ENCODE measurements around the gene TTC34. TPM values are rescaled to one million over a fixed set of nuclear protein-coding genes. Genes with fewer than 3 reads are reported as not detected.

The TTC34 gene
- polyA plus RNA-seq, 12 donors, result 0.08 to 0.94 (median 0.27) TPM; not detected in 2

DNA sequence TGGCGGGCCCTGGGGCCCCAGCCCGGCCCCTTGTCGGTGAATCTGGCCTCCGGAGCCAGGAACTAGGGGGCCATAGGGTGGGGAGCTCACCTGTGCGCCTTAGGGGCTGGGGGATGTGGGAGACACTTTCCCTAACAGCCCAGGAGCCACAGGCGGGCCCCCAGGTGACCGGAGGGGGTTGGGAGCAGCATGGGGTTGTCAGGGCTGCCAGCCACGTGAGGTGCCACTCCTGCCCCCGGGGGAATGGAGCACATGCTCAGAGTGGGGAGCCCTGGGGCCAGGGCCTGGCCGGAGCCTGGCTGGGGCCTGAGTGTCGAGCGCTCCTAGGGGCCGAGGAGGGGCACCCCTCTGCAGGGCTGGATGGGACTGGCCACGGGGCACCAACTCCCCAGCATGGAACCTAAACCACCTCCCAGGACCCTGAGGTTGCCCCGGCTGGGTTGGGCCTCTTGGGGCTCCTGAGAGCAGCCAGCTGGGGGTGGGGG, 195.1 kb downstream of the TTC34 start:
- no peak for DNase-seq

GRCh38 chr1:2605509-2606395, 195.7 kb downstream of the TTC34 start:
- no peak for DNase-seq

DNA sequence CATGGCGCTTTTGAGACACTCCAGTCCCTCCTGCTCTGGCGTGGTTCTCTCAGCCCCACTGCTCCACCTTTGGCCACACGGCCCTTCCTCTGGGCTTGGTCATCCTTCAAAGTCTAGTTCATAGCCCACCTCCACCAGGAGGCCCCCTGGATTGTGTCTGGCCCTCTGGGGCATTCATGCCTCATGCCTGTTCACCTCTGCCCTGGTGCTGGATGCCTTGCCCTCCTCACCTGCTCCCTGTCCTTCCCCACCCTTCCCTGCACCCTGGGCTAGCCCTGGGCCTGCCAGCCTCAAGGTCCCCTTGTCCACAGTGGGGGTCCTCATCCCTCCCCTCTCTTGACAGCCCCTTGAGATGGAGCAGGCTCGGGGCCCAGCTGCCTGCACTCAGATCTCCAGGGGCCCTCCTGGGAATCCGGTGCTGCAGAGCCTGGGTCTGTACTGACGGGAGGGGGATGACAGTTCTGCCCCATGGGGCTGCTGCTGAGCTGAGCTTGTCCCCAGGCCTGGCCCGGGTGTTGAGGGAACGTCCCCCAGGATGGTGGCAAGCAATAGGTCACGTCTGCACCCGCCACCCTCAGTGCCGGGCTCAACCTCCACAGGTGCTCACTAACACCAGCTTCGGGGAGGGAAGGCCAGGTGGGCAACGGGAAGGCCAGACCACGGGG, 196.5 kb downstream of the TTC34 start:
- no peak for DNase-seq

DNA sequence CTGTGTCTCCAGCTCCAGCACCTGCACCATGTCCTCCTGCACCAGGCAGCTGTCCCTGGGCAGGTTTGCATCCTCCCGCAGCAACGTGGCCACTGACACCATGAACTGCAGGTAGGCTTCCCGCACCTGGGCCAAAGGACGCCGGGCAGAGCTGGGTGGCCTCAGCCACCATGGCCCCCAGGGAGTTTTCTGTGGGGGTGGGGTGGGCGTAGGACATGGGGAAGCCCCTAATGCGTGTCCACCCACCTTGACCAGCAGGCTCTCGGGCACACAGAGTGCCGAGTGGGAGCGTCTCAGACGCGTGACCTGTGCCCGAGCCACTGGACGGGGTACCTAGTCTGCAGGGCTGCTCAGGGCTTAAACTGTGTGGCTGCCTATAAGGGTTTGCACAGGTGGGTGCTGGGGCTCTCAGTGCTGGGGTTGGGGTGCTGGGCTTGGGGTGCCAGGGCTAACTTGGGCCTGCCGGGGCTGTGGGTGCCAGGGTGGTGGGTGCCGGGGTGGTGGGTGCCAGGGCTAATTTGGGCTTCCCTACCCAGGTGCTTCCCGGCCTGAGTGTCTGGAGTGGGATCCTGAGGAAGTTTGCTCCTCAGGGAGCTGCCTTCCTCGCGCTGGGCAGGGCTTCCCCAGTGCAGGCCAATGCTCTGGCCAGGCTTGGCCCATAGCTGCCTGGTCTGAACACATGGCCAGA, 197.2 kb downstream of the TTC34 start:
- no peak for DNase-seq

DNA sequence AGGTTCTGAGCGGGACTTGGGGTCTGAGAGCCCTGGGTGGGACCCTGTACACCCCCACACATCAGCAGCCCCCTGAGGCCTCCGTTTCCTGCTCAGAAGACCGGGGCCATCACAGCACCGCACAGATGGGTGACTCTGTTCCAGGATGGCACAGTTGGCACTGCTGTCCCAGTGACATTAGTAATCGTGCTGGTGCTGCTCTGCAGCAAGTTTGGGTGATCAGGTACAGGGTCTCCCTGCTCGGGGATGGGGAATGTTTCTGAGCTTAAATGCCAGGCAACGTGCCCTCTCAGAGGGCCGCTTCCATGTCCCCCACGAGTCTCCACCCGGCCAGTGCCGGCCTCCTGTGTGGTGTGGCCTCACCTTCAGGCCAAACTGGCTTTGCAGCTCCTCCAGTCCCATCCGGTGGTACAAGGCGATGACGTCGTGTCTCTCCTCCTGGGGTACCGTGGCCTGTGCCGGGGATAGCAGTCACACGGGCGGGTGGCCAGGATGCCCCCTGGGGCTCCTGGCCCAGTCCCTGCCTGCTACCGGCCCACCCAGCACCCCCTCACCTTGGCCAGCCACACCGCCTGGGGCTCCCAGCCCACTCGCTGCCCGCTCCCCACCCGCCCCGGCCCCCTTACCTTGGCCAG, 197.9 kb downstream of the TTC34 start:
- DNase-seq, result no peak

DNA sequence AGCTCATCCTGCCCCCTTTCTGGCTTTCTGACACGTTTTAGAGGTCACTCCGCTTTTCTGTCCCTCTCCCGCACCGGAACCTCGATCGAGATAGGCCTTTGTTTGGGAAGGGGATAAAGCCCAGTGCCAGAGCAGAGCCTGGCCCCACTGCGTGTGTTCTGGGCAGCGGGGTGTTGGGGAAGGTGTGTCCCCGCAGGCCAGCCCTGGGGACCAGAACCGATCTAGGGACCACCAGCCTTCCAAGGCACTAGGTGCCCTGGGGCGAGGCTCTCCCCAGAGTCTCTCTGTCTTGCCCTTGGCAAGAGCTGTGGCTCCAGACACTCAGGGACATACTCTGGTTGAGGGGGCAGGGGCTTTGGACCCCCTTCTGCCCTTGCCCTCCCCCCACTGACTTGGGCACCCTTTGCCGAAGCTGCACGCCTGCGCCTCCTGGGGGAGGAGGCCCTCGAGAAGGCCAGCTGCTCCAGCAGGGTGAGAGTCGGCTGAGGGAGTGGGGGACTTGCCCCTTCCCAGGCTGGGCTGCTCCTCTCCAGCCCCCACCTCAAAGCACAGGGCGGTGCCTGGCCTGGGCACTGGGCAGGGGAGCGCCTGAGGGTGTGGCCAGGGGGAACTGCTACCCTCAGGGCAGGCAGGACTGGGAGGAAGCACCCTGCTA, 198.5 kb downstream of the TTC34 start:
- DNase-seq, result no peak

- no peak for DNase-seq
These were observed 199.1 kb downstream of the TTC34 start for GRCh38 chr1:2602311-2602835.

- no peak for DNase-seq
These were observed 199.7 kb downstream of the TTC34 start for GRCh38 chr1:2601721-2602303.

DNA sequence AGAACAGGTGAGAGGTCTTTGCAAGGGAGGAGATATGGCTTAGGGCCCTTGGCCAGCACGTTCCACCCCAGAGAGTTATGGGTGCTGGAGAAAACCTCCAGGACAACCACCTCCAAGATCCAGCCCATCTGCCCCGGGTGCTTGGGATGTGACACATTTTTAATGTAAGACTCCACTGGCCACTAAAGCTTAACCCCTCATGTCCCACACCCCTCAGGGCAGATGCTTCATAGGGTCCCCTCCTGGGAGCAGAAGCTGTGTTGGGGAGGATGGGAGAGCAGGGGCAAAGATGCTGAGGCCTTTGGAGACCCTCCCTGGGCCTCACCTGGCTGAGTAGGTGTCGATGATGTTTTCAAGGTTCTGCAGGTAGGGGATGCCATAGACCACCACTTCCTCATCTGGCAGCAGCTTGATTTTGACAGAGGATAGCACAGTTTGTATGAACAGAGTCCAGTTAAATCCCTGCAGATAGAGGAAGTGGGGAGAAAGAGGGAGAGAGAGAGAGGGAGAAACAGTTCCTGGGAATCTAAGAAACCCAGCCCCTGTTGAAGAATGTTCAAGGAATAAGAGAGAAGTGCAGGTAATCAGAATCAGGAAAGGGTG, 203.1 kb downstream of the TTC34 start:
- no peak for DNase-seq

DNA sequence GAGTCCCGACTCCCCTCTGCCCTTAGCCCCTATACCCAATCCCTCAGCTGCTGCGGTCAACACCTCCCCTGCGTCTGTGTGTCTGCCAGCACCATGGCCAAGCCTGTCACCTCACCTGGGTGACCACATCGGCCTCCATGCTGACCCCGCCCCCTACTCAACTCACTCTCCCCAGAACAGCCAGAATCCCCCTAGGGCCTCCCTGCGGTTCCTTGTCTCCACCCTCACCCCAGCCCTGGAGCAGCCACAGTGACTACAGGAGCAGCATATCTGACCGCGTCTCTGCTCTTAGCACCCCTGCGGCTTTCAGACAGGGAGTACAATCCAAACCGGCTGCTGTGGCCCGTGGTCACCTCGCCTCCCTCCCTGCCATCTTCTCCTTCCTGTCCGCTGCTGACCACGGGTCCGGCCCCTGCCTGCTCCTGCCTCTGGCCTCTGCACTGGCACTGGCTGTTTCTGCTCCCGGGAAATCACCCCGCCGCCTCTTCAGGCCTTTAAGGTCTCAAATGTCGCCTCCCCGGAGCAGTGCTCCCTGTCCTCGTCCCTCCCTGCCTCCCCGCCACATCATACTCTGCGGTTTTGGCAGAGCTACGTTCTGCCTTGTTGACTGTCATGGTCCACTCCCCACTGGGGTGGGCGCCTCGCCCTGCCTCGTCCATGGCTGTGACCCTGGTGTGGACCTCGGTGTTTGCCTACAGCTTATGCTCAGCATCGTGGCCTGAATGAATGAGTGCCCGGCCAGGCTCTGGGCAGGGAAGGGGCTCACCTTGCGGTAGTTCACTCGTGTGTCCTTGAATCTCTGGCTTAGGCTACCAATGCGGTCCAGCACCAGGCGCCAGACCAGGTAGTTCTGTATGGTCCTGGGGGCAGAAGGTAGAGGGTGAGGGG, 203.8 kb downstream of the TTC34 start:
- no peak for DNase-seq

DNA sequence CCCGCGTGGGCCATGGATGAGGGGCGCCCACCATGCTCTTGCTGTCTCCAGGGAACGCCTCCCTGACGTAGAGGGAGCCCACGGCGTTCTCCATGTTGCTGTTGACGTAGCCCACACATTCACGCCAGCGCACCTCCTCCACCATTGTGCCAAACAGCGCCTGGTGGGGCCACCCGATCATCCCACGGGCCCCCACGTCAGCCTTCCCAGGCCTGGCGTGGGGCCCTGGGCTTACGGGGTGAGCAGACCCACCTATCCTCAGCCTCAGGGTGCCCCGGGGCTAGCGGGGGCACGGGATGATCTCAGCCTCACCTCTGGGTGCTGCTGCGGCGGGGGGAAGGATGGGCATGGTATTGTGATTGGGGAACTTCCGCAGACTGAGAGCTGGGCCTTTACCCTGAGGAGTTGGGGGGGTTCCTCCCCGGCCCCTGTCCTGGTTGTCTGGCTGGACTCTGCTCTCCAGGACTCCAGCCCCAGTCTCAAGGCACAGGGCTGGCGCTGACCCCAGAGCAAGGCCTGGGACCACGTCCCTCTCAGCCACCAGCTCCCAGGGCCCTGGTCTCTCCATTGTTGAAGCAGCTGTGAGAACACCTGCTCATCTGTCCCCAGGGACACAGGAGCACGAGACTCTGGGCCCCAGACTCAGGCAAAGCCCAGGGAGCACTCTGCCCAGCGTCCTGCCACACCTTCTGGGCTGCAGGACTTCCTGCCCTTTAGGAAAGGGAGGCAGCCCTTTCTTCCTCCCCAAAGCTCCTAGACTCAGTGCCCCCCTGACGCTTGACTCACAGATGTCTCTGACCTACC, 204.8 kb downstream of the TTC34 start:
- DNase-seq, result no peak

- DNase-seq, result no peak
These were observed 205.5 kb downstream of the TTC34 start for GRCh38 chr1:2595812-2596529.

DNA sequence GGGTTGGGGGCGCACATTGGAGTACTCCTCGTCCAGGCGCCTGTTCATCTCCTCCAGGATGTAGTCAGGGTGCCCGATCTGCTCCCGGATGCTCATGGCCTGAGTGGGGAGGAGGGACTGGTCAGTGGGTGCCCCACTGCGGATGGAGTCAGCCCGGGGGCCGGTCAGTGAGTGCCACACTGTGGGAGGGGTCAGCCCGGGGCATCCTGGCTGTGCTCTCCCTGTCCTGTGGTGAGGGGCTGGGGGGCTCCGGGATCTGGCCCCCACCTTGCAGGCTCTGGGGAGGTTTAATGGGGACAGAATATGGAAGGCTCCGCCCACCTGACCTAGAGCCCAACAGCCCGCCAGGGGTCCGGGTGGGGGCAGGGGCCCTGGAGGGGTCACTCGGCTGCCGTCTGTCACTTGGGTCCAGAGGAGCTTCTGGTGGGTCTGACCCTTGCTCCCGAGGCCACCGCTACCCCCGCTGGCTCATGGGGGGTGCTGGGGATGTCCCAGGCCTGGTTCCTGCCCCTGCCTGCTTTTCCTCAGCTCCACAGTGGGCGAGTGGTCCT, 206.2 kb downstream of the TTC34 start:
- DNase-seq, result no peak

DNA sequence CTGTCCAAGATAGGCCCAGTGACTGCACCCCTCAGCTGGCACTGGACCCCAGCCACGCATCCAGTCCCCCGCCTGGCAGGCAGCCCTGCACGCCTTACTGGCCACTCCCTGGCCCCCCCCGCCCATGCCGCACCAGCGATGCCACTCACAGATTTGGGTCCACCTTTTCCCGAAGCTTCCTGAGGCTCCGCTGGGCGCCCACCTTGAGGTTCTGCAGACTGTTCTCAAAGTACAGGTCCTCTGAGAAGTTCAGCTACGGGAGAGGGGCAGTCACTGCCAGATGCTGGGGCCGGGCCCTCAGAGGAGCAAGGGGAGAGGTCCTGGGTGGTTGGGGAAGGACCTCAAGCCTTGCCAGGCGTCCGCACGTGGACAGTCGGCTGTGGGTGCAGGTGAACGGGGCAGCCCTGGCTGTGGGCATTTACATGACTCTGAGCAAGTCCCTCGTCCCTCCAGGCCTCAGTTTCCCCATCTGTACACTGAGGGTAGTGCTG, 206.8 kb downstream of the TTC34 start:
- DNase-seq, result no peak

DNA sequence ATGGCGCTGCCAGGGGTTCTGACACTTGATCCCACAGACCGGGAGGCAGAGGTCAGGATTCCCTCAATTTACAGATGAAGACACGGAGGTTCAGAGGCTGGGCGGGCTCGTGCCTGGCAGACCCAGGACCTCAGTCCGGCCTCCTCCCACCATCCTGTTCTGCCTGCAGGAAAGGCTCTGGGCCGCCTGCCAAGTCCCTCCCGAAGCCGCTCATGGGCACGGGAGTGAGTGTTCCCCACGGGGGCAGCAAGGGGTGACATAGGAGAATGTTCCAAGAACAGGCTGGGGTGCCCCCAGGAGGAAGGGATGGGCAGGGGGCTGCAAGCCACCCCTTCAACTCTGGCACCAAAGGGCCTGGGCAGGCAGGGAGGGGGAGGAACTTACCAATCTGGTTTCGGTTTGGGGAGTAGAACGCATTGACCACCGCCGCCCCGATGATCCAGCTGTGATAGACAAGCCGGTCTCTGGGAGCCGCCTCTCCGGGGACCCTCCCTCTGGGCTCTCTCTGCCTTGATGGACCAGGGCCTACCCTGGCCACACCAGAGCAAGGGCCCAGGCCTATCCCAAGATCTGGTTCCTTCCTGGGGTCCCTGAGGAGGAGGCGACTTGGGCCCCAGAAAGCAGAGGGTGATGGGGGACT, 207.4 kb downstream of the TTC34 start:
- no peak for DNase-seq

DNA sequence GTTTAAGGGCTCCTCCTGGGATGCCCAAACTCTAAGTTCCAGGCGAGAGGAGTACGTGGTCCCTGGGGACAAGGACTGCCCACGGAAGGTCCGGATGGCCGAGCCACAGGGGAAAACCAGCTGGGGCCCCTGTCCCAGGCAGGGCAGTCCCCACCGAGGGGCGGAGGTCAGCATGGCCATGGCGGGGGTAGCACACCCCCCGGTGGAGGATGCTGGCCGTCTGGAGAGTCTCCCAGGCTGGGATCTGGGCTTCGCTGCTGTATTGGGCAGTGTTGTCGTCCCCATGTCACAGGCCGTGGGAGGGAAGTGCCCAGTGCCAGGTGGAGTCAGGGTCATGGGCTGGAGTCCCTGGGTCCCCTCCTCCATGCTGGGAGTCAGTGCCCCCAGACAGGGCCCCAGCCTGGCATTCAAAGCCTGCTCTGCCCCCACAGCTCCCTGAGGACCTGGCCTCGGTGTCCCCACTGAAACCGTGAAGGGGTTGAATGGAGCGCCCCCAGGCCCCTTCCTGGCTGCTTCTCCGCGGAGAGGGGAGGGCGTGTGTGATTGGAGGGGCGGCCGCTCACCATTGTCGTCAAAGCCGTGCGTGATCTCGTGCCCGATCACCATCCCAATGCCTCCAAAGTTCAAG, 208.1 kb downstream of the TTC34 start:
- DNase-seq, result no peak

Measured in muscle of arm (tissue), 12 donors.